CD4-positive, alpha-beta T cell (primary cell): Measurements from ENCODE around the gene LSAMP. TPM values are rescaled to one million over a fixed set of nuclear protein-coding genes. Genes with fewer than 3 reads are reported as not detected.

Experiments
- ATAC-seq: fragments of 200-7000 bp; cut with Tn5 transposase; one replicate; pipeline ENCODE4 v1.10.0; 2022; ENCODE audit warnings: mild to moderate bottlenecking; ENCODE audit not compliant: poor library complexity
- CTCF ChIA-PET: fragments of 350-600 bp; sonication (Branson Sonifier 250); formaldehyde crosslinking; loops from one replicate; lab custom pipeline; 2021; ENCODE audit warnings: antibody characterized with exemption, inconsistent platforms; lab: Charles Lee
- POLR2A ChIA-PET: fragments of 350-600 bp; sonication (Branson Sonifier 250); formaldehyde crosslinking; loops from one replicate; lab custom pipeline; 2021; ENCODE audit warnings: antibody characterized with exemption, inconsistent platforms; lab: Charles Lee
- DNase-seq, 14 experiments: peaks; one replicate each; pipeline ENCODE4 v3.0.0-alpha.2; 2013 to 2020; ENCODE audit warnings: mixed read lengths in 2 of 14
- H3K27ac ChIP-seq, 2 donors: one replicate each; pipeline versions ENCODE4 v1.5.1 to v1.7.0; 2013; ENCODE audit warnings: low read length in 2 of 2, low read depth in 1 of 2, mild to moderate bottlenecking in 1 of 2
- H3K27me3 ChIP-seq, 2 experiments: 1 replicate in 1 of 2; 2 replicates in 1 of 2; pipeline versions ENCODE4 v1.6.1 to v1.7.0; 2013; ENCODE audit warnings: low read length in 2 of 2, control low read depth in 1 of 2, mild to moderate bottlenecking in 1 of 2, moderate library complexity in 1 of 2; ENCODE audit not compliant: insufficient read depth in 2 of 2, control insufficient read depth in 1 of 2
- H3K36me3 ChIP-seq: one replicate; pipeline ENCODE4 v1.6.1; 2013; ENCODE audit warnings: low read length, control low read depth; ENCODE audit not compliant: insufficient read depth
- H3K4me1 ChIP-seq: one replicate; pipeline ENCODE4 v1.6.1; 2013; ENCODE audit warnings: low read length, control low read depth; ENCODE audit not compliant: insufficient read depth
- H3K4me3 ChIP-seq: one replicate; pipeline ENCODE4 v1.5.1; 2013; ENCODE audit warnings: mild to moderate bottlenecking, low read length, moderate library complexity
- H3K9me3 ChIP-seq, 2 experiments: 1 replicate in 1 of 2; 2 replicates in 1 of 2; pipeline versions ENCODE4 v1.6.1 to v1.7.0; 2013; ENCODE audit warnings: low read length in 2 of 2, mild to moderate bottlenecking in 2 of 2, control low read depth in 1 of 2, moderate library complexity in 1 of 2; ENCODE audit not compliant: control insufficient read depth in 1 of 2, insufficient read depth in 1 of 2
- H3K27ac Mint-ChIP-seq: one replicate; pipeline ENCODE4 v1.8.0; 2020; ENCODE audit warnings: mixed read lengths
- H3K27me3 Mint-ChIP-seq: one replicate; pipeline ENCODE4 v1.8.0; 2021; ENCODE audit warnings: mixed read lengths
- H3K36me3 Mint-ChIP-seq: one replicate; pipeline ENCODE4 v1.8.0; 2021; ENCODE audit warnings: low read depth, mixed read lengths
- H3K4me1 Mint-ChIP-seq: one replicate; pipeline ENCODE4 v1.8.0; 2021; ENCODE audit warnings: low read depth, mixed read lengths
- H3K4me3 Mint-ChIP-seq: one replicate; pipeline ENCODE4 v1.8.0; 2020; ENCODE audit warnings: mild to moderate bottlenecking, mixed read lengths
- H3K9me3 Mint-ChIP-seq: one replicate; pipeline ENCODE4 v1.8.0; 2020; ENCODE audit warnings: mixed read lengths
- intact Hi-C, 2 experiments: fragments of 100-400 bp; cut with DNase I in 1 of 2; cut with micrococcal nuclease in 1 of 2; formaldehyde crosslinking; loops; one replicate each; pipeline versions ENCODE4 v1.15.1 to v1.9.0; 2023 to 2025; cut with DNase I, micrococcal nuclease
- total RNA-seq, 174 experiments: library from RNA in 2 of 174; stranded (reverse) in 2 of 174; gene quantifications; one replicate each; pipeline ENCODE4 v1.2.3 and lab custom pipeline; 2021 to 2026
- TF ChIP-seq, protein P1 (sequence below): fragments of 200-600 bp; IDR thresholded peaks from one replicate; pipeline ENCODE4 v1.8.0; 2022; ENCODE audit warnings: antibody characterized with exemption, mild to moderate bottlenecking

Gene LSAMP
- total RNA-seq, 2 experiments from 2014 or later: not detected

- intact Hi-C loops: no loop called here
- Histone ChIP-seq H3K36me3 (no peaks in the 10 kb centered on the region), H3K4me3 (no peak overlapping the region), H3K4me1 (no peaks in the 10 kb centered on the region), H3K9me3 (no peaks in the 10 kb centered on the region), H3K27me3 (no peaks in the 10 kb centered on the region), H3K27ac (no peak overlapping the region)
- Mint-ChIP-seq H3K27ac (no peak overlapping the region), H3K36me3 (no peaks in the 10 kb centered on the region), H3K4me3 (no peak overlapping the region), H3K9me3 (peaks cover 5% of the 10 kb centered on the region), H3K27me3 (no peaks in the 10 kb centered on the region), H3K4me1 (no peaks in the 10 kb centered on the region)
- POLR2A ChIA-PET: no interaction called here
- CTCF ChIA-PET: no interaction called here
- ATAC-seq (no peak), DNase-seq (no peak)
- TF ChIP-seq, protein P1, sequence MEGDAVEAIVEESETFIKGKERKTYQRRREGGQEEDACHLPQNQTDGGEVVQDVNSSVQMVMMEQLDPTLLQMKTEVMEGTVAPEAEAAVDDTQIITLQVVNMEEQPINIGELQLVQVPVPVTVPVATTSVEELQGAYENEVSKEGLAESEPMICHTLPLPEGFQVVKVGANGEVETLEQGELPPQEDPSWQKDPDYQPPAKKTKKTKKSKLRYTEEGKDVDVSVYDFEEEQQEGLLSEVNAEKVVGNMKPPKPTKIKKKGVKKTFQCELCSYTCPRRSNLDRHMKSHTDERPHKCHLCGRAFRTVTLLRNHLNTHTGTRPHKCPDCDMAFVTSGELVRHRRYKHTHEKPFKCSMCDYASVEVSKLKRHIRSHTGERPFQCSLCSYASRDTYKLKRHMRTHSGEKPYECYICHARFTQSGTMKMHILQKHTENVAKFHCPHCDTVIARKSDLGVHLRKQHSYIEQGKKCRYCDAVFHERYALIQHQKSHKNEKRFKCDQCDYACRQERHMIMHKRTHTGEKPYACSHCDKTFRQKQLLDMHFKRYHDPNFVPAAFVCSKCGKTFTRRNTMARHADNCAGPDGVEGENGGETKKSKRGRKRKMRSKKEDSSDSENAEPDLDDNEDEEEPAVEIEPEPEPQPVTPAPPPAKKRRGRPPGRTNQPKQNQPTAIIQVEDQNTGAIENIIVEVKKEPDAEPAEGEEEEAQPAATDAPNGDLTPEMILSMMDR: no peak
Observed at GRCh38 chr3:116154389-116154788, 290.9 kb downstream of the LSAMP start.

GRCh38 chr3:116153174-116153573 lies 292.1 kb downstream of the LSAMP start:
- no peak overlapping the region for H3K4me3 ChIP-seq
- ATAC-seq (no peak), DNase-seq (no peak)
- CTCF ChIA-PET: no interaction called here
- no peak overlapping the region for H3K27ac ChIP-seq
- H3K4me3 Mint-ChIP-seq: no peak overlapping the region
- no peaks in the 10 kb centered on the region for H3K27me3 Mint-ChIP-seq
- POLR2A ChIA-PET: no interaction called here
- intact Hi-C loops: no loop called here
- no peaks in the 10 kb centered on the region for H3K4me1 Mint-ChIP-seq
- H3K9me3 ChIP-seq: no peaks in the 10 kb centered on the region
- no peaks in the 10 kb centered on the region for H3K4me1 ChIP-seq
- H3K27me3 ChIP-seq: no peaks in the 10 kb centered on the region
- TF ChIP-seq, protein P1: no peak
- H3K27ac Mint-ChIP-seq: no peak overlapping the region
- H3K36me3 Mint-ChIP-seq: no peaks in the 10 kb centered on the region
- H3K36me3 ChIP-seq: no peaks in the 10 kb centered on the region
- peaks cover 5% of the 10 kb centered on the region for H3K9me3 Mint-ChIP-seq

- Histone ChIP-seq H3K4me1 (no peaks in the 10 kb centered on the region), H3K36me3 (no peaks in the 10 kb centered on the region), H3K27me3 (no peaks in the 10 kb centered on the region), H3K4me3 (no peak overlapping the region), H3K9me3 (peaks cover 0 to 6% of the 10 kb centered on the region in 2 experiments), H3K27ac (no peak overlapping the region)
- Mint-ChIP-seq H3K9me3 (no peaks in the 10 kb centered on the region), H3K4me1 (no peaks in the 10 kb centered on the region), H3K27me3 (no peaks in the 10 kb centered on the region), H3K36me3 (no peaks in the 10 kb centered on the region), H3K4me3 (no peak overlapping the region), H3K27ac (no peak overlapping the region)
- intact Hi-C loops: no loop called here
- TF ChIP-seq, protein P1: no peak
- ChIA-PET CTCF (no interaction called here), POLR2A (no interaction called here)
- no peak for ATAC-seq
- no peak for DNase-seq
Observed at GRCh38 chr3:116150655-116151167, 294.6 kb downstream of the LSAMP start.
